CD4-positive, alpha-beta memory T cell (primary cell): ENCODE results near the gene NKD2. TPM values are rescaled to one million over a fixed set of nuclear protein-coding genes. Genes with fewer than 3 reads are reported as not detected.
A peak's percentile ranks its signal among the peaks of the same experiment; 100 is the strongest.

Experiments used
- CTCF ChIA-PET: fragments of 350-600 bp; sonication (Branson Sonifier 250); formaldehyde crosslinking; loops from one replicate; lab custom pipeline; 2021; ENCODE audit warnings: inconsistent platforms; ENCODE audit not compliant: partially characterized antibody; lab: Charles Lee
- POLR2A ChIA-PET: fragments of 350-600 bp; sonication (Branson Sonifier 250); formaldehyde crosslinking; loops from one replicate; lab custom pipeline; 2021; ENCODE audit not compliant: partially characterized antibody; lab: Charles Lee
- DNase-seq, 5 donors: peaks; one replicate each; pipeline versions ENCODE4 v3.0.0 to v3.0.0-alpha.2; 2020 to 2022; ENCODE audit warnings: mixed read lengths in 1 of 5
- H3K27ac ChIP-seq: one replicate; pipeline ENCODE4 v1.7.0; 2013; ENCODE audit warnings: low read depth, low read length
- H3K27me3 ChIP-seq: 2 replicates; pipeline ENCODE4 v1.7.0; 2013; ENCODE audit warnings: mild to moderate bottlenecking, low read length, moderate library complexity; ENCODE audit not compliant: insufficient read depth
- H3K36me3 ChIP-seq: 2 replicates; pipeline ENCODE4 v1.7.0; 2013; ENCODE audit warnings: mild to moderate bottlenecking, low read length, moderate library complexity; ENCODE audit not compliant: insufficient read depth
- H3K4me1 ChIP-seq: 2 replicates; pipeline ENCODE4 v1.7.0; 2013; ENCODE audit warnings: mild to moderate bottlenecking, low read length, moderate library complexity; ENCODE audit not compliant: insufficient read depth
- H3K4me3 ChIP-seq, 2 donors: one replicate each; pipeline ENCODE4 v1.7.0; 2013; ENCODE audit warnings: low read length in 2 of 2, mild to moderate bottlenecking in 1 of 2
- H3K9me3 ChIP-seq, 2 donors: one replicate each; pipeline ENCODE4 v1.7.0; 2013; ENCODE audit warnings: low read length in 2 of 2, control low read depth in 1 of 2; ENCODE audit not compliant: control insufficient read depth in 1 of 2
- H3K27ac Mint-ChIP-seq, 7 donors: one replicate each; pipeline ENCODE4 v1.8.0; 2020 to 2021; ENCODE audit warnings: mixed read lengths in 7 of 7, mild to moderate bottlenecking in 6 of 7, inconsistent platforms in 3 of 7, moderate library complexity in 3 of 7
- H3K27me3 Mint-ChIP-seq, 2 donors: one replicate each; pipeline ENCODE4 v1.8.0; 2020 to 2021; ENCODE audit warnings: mixed read lengths in 2 of 2
- H3K36me3 Mint-ChIP-seq, 2 donors: one replicate each; pipeline ENCODE4 v1.8.0; 2020 to 2021; ENCODE audit warnings: mixed read lengths in 2 of 2, inconsistent platforms in 1 of 2, mild to moderate bottlenecking in 1 of 2
- H3K4me1 Mint-ChIP-seq, 4 donors: one replicate each; pipeline ENCODE4 v1.8.0; 2020 to 2021; ENCODE audit warnings: mixed read lengths in 4 of 4, mild to moderate bottlenecking in 1 of 4
- H3K4me3 Mint-ChIP-seq, 8 donors: one replicate each; pipeline ENCODE4 v1.8.0; 2020 to 2021; ENCODE audit warnings: mixed read lengths in 8 of 8, mild to moderate bottlenecking in 7 of 8, moderate library complexity in 6 of 8, inconsistent platforms in 3 of 8
- H3K9me3 Mint-ChIP-seq, 8 donors: one replicate each; pipeline ENCODE4 v1.8.0; 2020 to 2021; ENCODE audit warnings: mixed read lengths in 8 of 8, mild to moderate bottlenecking in 5 of 8, inconsistent platforms in 3 of 8, moderate library complexity in 1 of 8
- intact Hi-C: fragments of 100-400 bp; cut with micrococcal nuclease; formaldehyde crosslinking; loops from one replicate; pipeline ENCODE4 v1.15.1; 2023
- polyA plus RNA-seq, 2 donors: library from polyadenylated mRNA; unstranded; fragments of 300-500 nt; fragmentation: Illumina TruSeq; gene quantifications; one replicate each; pipeline ENCODE4 v1.2.3, GENCODE V29; 2021
- total RNA-seq, 2 experiments: library from RNA; stranded (reverse); gene quantifications; one replicate each; pipeline ENCODE4 v1.2.3, GENCODE V29; 2021

Gene NKD2
- total and polyA plus RNA-seq, 4 experiments from 2014 or later = not detected

DNA sequence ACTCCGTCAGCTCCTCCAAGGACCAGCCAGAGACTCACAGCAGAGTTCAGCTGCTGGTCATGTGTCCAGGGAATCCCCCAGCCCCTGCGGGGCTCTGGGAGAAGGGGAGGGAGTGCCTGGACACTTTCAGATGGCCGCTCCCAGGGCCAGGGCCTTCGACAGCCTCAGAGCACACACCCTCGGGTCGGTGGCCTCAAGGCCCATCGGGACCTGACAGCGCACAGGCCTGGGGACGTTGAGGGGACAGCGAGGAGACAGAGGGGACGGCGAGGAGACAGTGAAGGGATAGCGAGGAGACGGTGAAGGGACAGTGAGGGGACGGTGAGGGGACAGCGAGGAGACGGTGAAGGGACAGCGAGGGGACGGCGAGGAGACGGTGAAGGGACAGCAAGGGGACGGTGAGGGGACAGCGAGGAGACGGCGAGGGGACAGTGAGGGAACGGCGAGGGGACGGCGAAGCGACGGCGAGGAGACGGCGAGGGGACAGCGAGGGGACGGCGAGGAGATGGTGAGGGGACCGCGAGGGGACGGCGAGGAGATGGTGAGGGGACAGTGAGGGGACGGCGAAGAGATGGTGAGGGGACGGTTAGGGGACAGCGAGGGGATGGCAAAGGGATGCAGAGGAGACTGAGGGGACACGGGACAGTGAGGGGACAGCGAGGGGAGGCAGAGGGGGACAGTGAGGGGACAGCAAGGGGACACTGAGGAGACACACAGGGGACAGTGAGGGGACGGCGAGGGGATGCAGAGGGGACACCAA lies 56.0 kb downstream of the NKD2 start:
- Mint-ChIP-seq H3K27ac (peak overlapping the region in 1 of 7 donors; percentile 60), H3K27me3 (no peaks in the 10 kb centered on the region), H3K9me3 (no peaks in the 10 kb centered on the region), H3K4me3 (no peak overlapping the region), H3K4me1 (no peaks in the 10 kb centered on the region), H3K36me3 (peaks cover 11 to 13% of the 10 kb centered on the region in 2 donors)
- intact Hi-C loops = no loop called here
- POLR2A ChIA-PET = no interaction called here
- H3K36me3 ChIP-seq = peaks cover 5% of the 10 kb centered on the region
- no peak overlapping the region for H3K27ac ChIP-seq
- DNase-seq = no peak
- CTCF ChIA-PET = no interaction called here
- H3K27me3 ChIP-seq = no peaks in the 10 kb centered on the region
- H3K4me1 ChIP-seq = no peaks in the 10 kb centered on the region
- no peaks in the 10 kb centered on the region for H3K9me3 ChIP-seq
- no peak overlapping the region for H3K4me3 ChIP-seq

DNA sequence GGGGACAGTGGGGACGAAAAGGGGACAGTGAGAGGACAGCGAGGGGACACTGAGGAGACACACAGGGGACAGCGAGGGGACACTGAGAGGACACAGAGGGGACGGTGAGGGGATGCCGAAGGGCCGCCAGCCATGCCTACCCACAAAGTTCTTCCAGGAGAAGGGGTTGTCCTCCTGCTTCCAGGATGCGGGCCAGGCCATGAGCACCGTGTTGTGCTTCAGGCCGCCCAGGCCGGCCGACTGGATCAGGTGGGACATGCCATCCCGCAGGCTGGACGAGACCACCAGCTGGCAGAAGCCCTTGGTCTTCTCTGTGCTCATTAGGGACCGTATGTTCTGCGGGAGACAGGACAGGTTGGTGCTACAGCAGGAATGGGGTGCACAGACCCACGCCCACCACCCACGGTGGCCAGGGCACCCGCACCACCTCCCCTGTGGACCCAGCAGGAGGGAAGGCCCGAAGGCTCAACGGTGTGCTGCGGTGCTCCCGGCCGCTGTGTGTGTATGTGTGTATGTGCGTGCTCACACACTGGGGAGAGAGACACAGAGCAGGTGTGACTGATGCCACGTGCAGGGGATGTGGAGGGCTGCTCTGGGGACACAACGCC lies 56.6 kb downstream of the NKD2 start:
- Mint-ChIP-seq H3K27me3 (no peaks in the 10 kb centered on the region), H3K27ac (no peak overlapping the region), H3K9me3 (no peaks in the 10 kb centered on the region), H3K36me3 (peaks cover 6 to 13% of the 10 kb centered on the region in 2 donors), H3K4me3 (no peak overlapping the region), H3K4me1 (no peaks in the 10 kb centered on the region)
- Histone ChIP-seq H3K27ac (no peak overlapping the region), H3K9me3 (no peaks in the 10 kb centered on the region), H3K4me1 (no peaks in the 10 kb centered on the region), H3K36me3 (peaks cover 5% of the 10 kb centered on the region), H3K4me3 (no peak overlapping the region), H3K27me3 (no peaks in the 10 kb centered on the region)
- intact Hi-C loops = no loop called here
- POLR2A ChIA-PET = no interaction called here
- CTCF ChIA-PET = no interaction called here
- DNase-seq = no peak

GRCh38 chr5:1065891-1066650 lies 57.5 kb downstream of the NKD2 start:
- no peaks in the 10 kb centered on the region for H3K4me1 ChIP-seq
- ChIA-PET CTCF (no interaction called here), POLR2A (no interaction called here)
- no peaks in the 10 kb centered on the region for H3K27me3 ChIP-seq
- no peaks in the 10 kb centered on the region for H3K27me3 Mint-ChIP-seq
- intact Hi-C loops = no loop called here
- peaks cover 4 to 13% of the 10 kb centered on the region in 2 donors for H3K36me3 Mint-ChIP-seq
- no peaks in the 10 kb centered on the region for H3K9me3 Mint-ChIP-seq
- H3K27ac ChIP-seq = no peak overlapping the region
- H3K27ac Mint-ChIP-seq = no peak overlapping the region
- no peak overlapping the region for H3K4me3 Mint-ChIP-seq
- no peaks in the 10 kb centered on the region for H3K9me3 ChIP-seq
- peaks cover 5% of the 10 kb centered on the region for H3K36me3 ChIP-seq
- DNase-seq = no peak
- H3K4me1 Mint-ChIP-seq = no peaks in the 10 kb centered on the region
- H3K4me3 ChIP-seq = no peak overlapping the region

GRCh38 chr5:1066676-1067075 lies 58.1 kb downstream of the NKD2 start:
- no peak for DNase-seq
- peaks cover 5% of the 10 kb centered on the region for H3K36me3 ChIP-seq
- intact Hi-C loops = no loop called here
- H3K27me3 ChIP-seq = no peaks in the 10 kb centered on the region
- no peaks in the 10 kb centered on the region for H3K4me1 ChIP-seq
- H3K4me3 ChIP-seq = no peak overlapping the region
- H3K9me3 Mint-ChIP-seq = no peaks in the 10 kb centered on the region
- CTCF ChIA-PET = no interaction called here
- no peaks in the 10 kb centered on the region for H3K4me1 Mint-ChIP-seq
- POLR2A ChIA-PET = no interaction called here
- no peak overlapping the region for H3K4me3 Mint-ChIP-seq
- no peaks in the 10 kb centered on the region for H3K27me3 Mint-ChIP-seq
- H3K36me3 Mint-ChIP-seq = peaks cover 4 to 13% of the 10 kb centered on the region in 2 donors
- H3K27ac ChIP-seq = no peak overlapping the region
- H3K27ac Mint-ChIP-seq = peak overlapping the region in 1 of 7 donors; percentile 53
- no peaks in the 10 kb centered on the region for H3K9me3 ChIP-seq

GRCh38 chr5:1067141-1068121 lies 58.8 kb downstream of the NKD2 start:
- peaks cover 0 to 10% of the 10 kb centered on the region in 2 donors for H3K36me3 Mint-ChIP-seq
- no peaks in the 10 kb centered on the region for H3K9me3 ChIP-seq
- ChIA-PET CTCF (no interaction called here), POLR2A (no interaction called here)
- no peak for DNase-seq
- H3K9me3 Mint-ChIP-seq = no peaks in the 10 kb centered on the region
- no peaks in the 10 kb centered on the region for H3K4me1 Mint-ChIP-seq
- H3K36me3 ChIP-seq = peaks cover 5% of the 10 kb centered on the region
- no peaks in the 10 kb centered on the region for H3K27me3 Mint-ChIP-seq
- H3K4me3 ChIP-seq = no peak overlapping the region
- H3K27ac ChIP-seq = no peak overlapping the region
- no peaks in the 10 kb centered on the region for H3K27me3 ChIP-seq
- H3K27ac Mint-ChIP-seq = no peak overlapping the region
- no peaks in the 10 kb centered on the region for H3K4me1 ChIP-seq
- H3K4me3 Mint-ChIP-seq = no peak overlapping the region
- intact Hi-C loops = no loop called here

- intact Hi-C loops = no loop called here
- ChIA-PET POLR2A (no interaction called here), CTCF (no interaction called here)
- Histone ChIP-seq H3K4me3 (no peak overlapping the region), H3K4me1 (no peaks in the 10 kb centered on the region), H3K36me3 (peaks cover 5% of the 10 kb centered on the region), H3K27ac (no peak overlapping the region), H3K27me3 (no peaks in the 10 kb centered on the region), H3K9me3 (no peaks in the 10 kb centered on the region)
- peaks cover 0 to 10% of the 10 kb centered on the region in 2 donors for H3K36me3 Mint-ChIP-seq
- DNase-seq = no peak
- no peaks in the 10 kb centered on the region for H3K9me3 Mint-ChIP-seq
- H3K27me3 Mint-ChIP-seq = no peaks in the 10 kb centered on the region
- no peaks in the 10 kb centered on the region for H3K4me1 Mint-ChIP-seq
- H3K27ac Mint-ChIP-seq = no peak overlapping the region
- H3K4me3 Mint-ChIP-seq = no peak overlapping the region
Observed at GRCh38 chr5:1068204-1068894, 59.7 kb downstream of the NKD2 start.
